ENCODE data around the gene ADGRG6.
"Not testable (repeated sequence)": the region's sequence is repeated elsewhere in the genome, so short reads cannot be mapped to it uniquely, and the experiment has no call there.

Gene ADGRG6

GRCh38 chr6:142341855-142342330 lies 40.1 kb downstream of the ADGRG6 start:
- CTCF ChIA-PET: no interaction called here
- TF ChIP-seq CTCF (IDR thresholded peaks at IDR 0.05; ENCODE audit: control extremely low read depth, extremely low read depth, low read depth, missing control alignments): no peak
- DNase-seq (ENCODE audit: extremely low spot score): no peak

DNA sequence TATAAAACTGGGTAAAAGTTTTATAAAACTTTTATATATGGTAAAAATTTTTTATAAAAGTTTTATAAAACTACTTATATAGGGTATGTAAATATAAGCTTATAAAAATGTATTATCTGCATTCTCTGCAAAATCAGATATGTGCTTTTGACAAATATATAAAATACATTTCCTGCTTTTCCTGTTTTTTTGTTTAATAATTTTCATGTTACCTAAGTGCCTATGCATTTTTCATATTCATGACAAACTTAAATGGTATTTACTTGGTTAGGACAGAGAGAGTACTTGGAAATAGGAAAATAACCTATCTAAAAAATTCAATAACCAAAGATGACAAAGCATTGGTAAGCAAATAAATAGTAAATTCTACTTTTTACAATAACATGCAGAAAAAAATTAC lies 41.2 kb downstream of the ADGRG6 start:
- ChIA-PET POLR2A (no interaction called here), CTCF (no interaction called here)
- no peak for DNase-seq (ENCODE audit: extremely low spot score)
- TF ChIP-seq CTCF (IDR thresholded peaks at IDR 0.05; ENCODE audit: control extremely low read depth, extremely low read depth, low read depth, missing control alignments): no peak

More at GRCh38 chr6:142341855-142342330, 40.1 kb downstream of the ADGRG6 start:
- POLR2A ChIA-PET: no interaction called here

DNA sequence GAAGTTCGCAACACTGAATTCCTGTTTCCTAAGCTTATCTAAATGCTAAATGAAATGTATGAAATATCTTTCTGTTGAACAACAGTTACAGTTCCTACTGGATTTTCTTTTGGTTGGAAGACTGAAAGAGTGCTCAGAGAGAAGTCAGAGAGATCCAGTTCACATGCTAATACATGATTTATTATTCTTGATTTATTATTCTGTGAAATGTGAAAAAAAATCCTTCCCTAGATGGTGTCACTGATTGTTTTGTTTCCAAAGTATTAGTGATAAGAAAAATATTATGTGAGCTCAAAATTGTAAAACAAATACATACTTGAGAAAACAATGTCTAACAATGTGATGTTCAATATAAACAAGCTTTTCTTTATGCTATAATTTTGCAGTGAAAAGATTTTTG lies 42.1 kb downstream of the ADGRG6 start:
- no peak for TF ChIP-seq CTCF (IDR thresholded peaks at IDR 0.05; ENCODE audit: control extremely low read depth, extremely low read depth, low read depth, missing control alignments)
- DNase-seq (ENCODE audit: extremely low spot score): no peak
- ChIA-PET POLR2A (no interaction called here), CTCF (interaction anchor here (0.7 to 1.6 kb wide), 4 partner anchors 10 to 34 kb away, joined by 3 read pairs; no protein-coding TSS in a partner anchor)

DNA sequence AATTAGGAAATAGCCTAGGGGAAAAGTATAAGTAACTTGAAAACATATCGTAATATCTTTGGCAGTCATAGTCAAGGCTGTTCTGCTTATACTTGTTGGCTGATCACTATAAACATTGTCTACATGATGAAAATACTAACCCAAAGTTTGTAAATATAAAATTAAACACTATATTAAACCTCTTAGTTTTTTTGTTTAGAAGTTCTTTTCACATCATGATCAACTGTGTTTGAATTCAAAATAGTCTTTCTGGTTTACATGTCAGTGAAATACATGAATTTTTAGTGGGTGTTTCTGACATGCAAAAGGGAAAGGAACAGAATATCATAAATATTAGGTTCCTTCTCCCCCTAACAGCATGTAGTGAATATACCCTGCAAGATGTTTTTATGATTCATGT lies 43.5 kb downstream of the ADGRG6 start:
- DNase-seq (ENCODE audit: extremely low spot score): no peak
- CTCF ChIA-PET: interaction anchor here (1.6 kb wide), 2 partner anchors 10 to 11 kb away, joined by 3 read pairs; no protein-coding TSS in a partner anchor
- POLR2A ChIA-PET: no interaction called here
- TF ChIP-seq CTCF (IDR thresholded peaks at IDR 0.05; ENCODE audit: control extremely low read depth, extremely low read depth, low read depth, missing control alignments): no peak

GRCh38 chr6:142346166-142346565 lies 44.4 kb downstream of the ADGRG6 start:
- POLR2A ChIA-PET; CTCF ChIA-PET; DNase-seq (ENCODE audit: extremely low spot score): not testable (repeated sequence)

DNA sequence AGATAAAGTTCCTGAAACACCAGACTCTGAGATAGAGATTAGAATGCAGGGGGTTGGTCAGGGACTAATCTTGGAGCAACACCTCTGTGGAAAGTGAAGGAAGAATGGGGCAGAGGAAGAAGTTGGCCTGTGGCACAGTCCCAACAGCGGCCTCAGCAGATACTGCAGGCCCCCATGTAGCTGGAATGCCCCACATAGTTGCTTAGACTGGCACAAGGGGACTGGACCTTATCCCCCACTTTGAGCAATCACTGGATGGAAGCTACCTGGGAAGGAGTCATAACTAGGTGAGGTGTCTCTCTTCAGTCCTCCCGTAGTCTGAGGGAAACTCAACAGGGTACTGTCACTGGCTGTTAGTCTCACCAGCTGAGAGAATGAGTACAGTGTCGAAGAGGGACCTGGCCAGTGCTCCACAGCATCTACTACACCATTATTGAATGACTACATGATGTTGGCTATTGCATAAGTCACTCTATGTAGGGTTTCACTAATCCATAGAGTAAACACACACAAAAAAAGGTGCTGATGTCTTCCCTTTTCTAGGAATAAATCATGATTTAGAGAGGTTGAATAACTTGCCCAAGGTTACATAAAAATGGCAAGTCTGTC lies 47.5 kb downstream of the ADGRG6 start:
- POLR2A ChIA-PET: no interaction called here
- CTCF ChIA-PET: no interaction called here
- TF ChIP-seq CTCF (IDR thresholded peaks at IDR 0.05; ENCODE audit: control extremely low read depth, extremely low read depth, low read depth, missing control alignments): no peak
- no peak for DNase-seq (ENCODE audit: extremely low spot score)

DNA sequence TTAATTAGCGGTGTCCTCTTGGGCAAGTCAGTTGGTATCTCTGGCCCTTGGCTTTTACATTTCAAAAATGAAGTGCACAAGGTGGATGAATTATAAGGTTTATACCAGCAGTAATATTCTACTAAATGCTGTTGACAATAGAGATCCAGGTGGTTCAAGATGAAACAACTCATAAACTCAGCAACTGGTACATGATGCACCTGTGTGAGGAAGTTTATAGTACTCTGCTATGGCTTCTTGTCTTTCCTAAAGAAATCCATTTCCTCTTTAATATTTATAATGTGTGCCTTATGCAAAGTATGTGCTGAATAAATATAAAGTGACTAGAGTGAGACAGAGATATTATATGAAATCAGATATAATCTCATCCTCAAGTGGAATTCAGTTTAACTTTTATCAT lies 48.5 kb downstream of the ADGRG6 start:
- no peak for TF ChIP-seq CTCF (IDR thresholded peaks at IDR 0.05; ENCODE audit: control extremely low read depth, extremely low read depth, low read depth, missing control alignments)
- CTCF ChIA-PET: no interaction called here
- POLR2A ChIA-PET: no interaction called here
- DNase-seq (ENCODE audit: extremely low spot score): no peak

Data from GM10248 (cell line).